Skeletal muscle tissue (tissue), 4 donors: ENCODE results near the gene NOXA1. TPM values are rescaled to one million over a fixed set of nuclear protein-coding genes. Genes with fewer than 3 reads are reported as not detected.
"Not testable (repeated sequence)": the region's sequence is repeated elsewhere in the genome, so short reads cannot be mapped to it uniquely, and the experiment has no call there.

Experiments used
- H3K27ac ChIP-seq: one replicate; pipeline ENCODE4 v1.7.0; 2013; ENCODE audit warnings: mild to moderate bottlenecking, low read depth, low read length, inconsistent platforms
- H3K27me3 ChIP-seq, 3 donors: one replicate each; pipeline ENCODE4 v1.7.0; 2013; ENCODE audit warnings: low read length in 3 of 3; ENCODE audit not compliant: control insufficient read depth in 3 of 3, insufficient read depth in 3 of 3
- H3K36me3 ChIP-seq, 3 donors: one replicate each; pipeline ENCODE4 v1.7.0; 2013; ENCODE audit warnings: low read length in 3 of 3; ENCODE audit not compliant: control insufficient read depth in 3 of 3, insufficient read depth in 3 of 3
- H3K4me1 ChIP-seq, 3 donors: one replicate each; pipeline ENCODE4 v1.7.0; 2013; ENCODE audit warnings: low read length in 3 of 3, mild to moderate bottlenecking in 3 of 3; ENCODE audit not compliant: control insufficient read depth in 3 of 3, insufficient read depth in 3 of 3
- H3K4me3 ChIP-seq, 3 donors: one replicate each; pipeline ENCODE4 v1.7.0; 2013; ENCODE audit warnings: low read length in 3 of 3
- H3K9ac ChIP-seq, 3 donors: one replicate each; pipeline ENCODE4 v1.7.0; 2013; ENCODE audit warnings: low read length in 3 of 3, mild to moderate bottlenecking in 3 of 3, moderate library complexity in 2 of 3, low read depth in 1 of 3
- H3K9me3 ChIP-seq, 3 donors: one replicate each; pipeline ENCODE4 v1.7.0; 2013; ENCODE audit warnings: low read length in 3 of 3; ENCODE audit not compliant: control insufficient read depth in 3 of 3
- total RNA-seq: library from RNA; depleted of rRNA; stranded (reverse); fragments of >200 nt; gene quantifications from one replicate; pipeline ENCODE4 v1.2.3, GENCODE V29; 2014
- donor health status: Osteomylitis.

The NOXA1 gene
- total RNA-seq, 1 donor from 2014 or later = 0.52 TPM

- Histone ChIP-seq H3K27ac (no peak overlapping the region), H3K9me3 (no peaks in the 10 kb centered on the region), H3K9ac (no peak overlapping the region), H3K27me3 (no peaks in the 10 kb centered on the region), H3K4me3 (no peak overlapping the region), H3K4me1 (no peaks in the 10 kb centered on the region), H3K36me3 (peaks cover 3 to 15% (median 10%) of the 10 kb centered on the region in 3 donors)
Observed at GRCh38 chr9:137465720-137466388, 42.7 kb downstream of the NOXA1 start.

GRCh38 chr9:137466389-137467085 lies 43.3 kb downstream of the NOXA1 start:
- not testable (repeated sequence) for H3K9ac ChIP-seq, H3K4me1 ChIP-seq, H3K9me3 ChIP-seq, H3K4me3 ChIP-seq, H3K27ac ChIP-seq, H3K27me3 ChIP-seq
- H3K36me3 ChIP-seq = peaks cover 3 to 15% (median 6%) of the 10 kb centered on the region in 3 donors

GRCh38 chr9:137467161-137467581 lies 44.0 kb downstream of the NOXA1 start:
- H3K27ac ChIP-seq = no peak overlapping the region
- H3K27me3 ChIP-seq = no peaks in the 10 kb centered on the region
- H3K9me3 ChIP-seq = no peaks in the 10 kb centered on the region
- H3K4me3 ChIP-seq = no peak overlapping the region
- no peak overlapping the region for H3K9ac ChIP-seq
- H3K36me3 ChIP-seq = peaks cover 3 to 15% (median 6%) of the 10 kb centered on the region in 3 donors
- H3K4me1 ChIP-seq = no peaks in the 10 kb centered on the region

GRCh38 chr9:137467896-137468295 lies 44.7 kb downstream of the NOXA1 start:
- no peak overlapping the region for H3K4me3 ChIP-seq
- no peaks in the 10 kb centered on the region for H3K4me1 ChIP-seq
- peaks cover 3 to 12% (median 6%) of the 10 kb centered on the region in 3 donors for H3K36me3 ChIP-seq
- H3K9me3 ChIP-seq = no peaks in the 10 kb centered on the region
- H3K27me3 ChIP-seq = no peaks in the 10 kb centered on the region
- H3K9ac ChIP-seq = no peak overlapping the region
- H3K27ac ChIP-seq = no peak overlapping the region

GRCh38 chr9:137470785-137471184 lies 47.6 kb downstream of the NOXA1 start:
- H3K4me3 ChIP-seq = no peak overlapping the region
- H3K27me3 ChIP-seq = no peaks in the 10 kb centered on the region
- H3K4me1 ChIP-seq = no peaks in the 10 kb centered on the region
- H3K9me3 ChIP-seq = peaks cover 0 to under 1% (median 0%) of the 10 kb centered on the region in 3 donors
- H3K27ac ChIP-seq = no peak overlapping the region
- no peak overlapping the region for H3K9ac ChIP-seq
- peaks cover 1 to 9% (median 5%) of the 10 kb centered on the region in 3 donors for H3K36me3 ChIP-seq

GRCh38 chr9:137474271-137474670 lies 51.1 kb downstream of the NOXA1 start:
- Histone ChIP-seq H3K27me3 (no peaks in the 10 kb centered on the region), H3K36me3 (peaks cover 4 to 12% (median 8%) of the 10 kb centered on the region in 3 donors), H3K9ac (no peak overlapping the region)

GRCh38 chr9:137475666-137476065 lies 52.5 kb downstream of the NOXA1 start:
- H3K4me1 ChIP-seq = peaks cover 0 to 2% (median 0%) of the 10 kb centered on the region in 3 donors
- no peaks in the 10 kb centered on the region for H3K27me3 ChIP-seq
- no peak overlapping the region for H3K9ac ChIP-seq
- peaks cover 8 to 18% (median 9%) of the 10 kb centered on the region in 3 donors for H3K36me3 ChIP-seq
- H3K27ac ChIP-seq = no peak overlapping the region
- peaks cover 0 to 8% (median 0%) of the 10 kb centered on the region in 3 donors for H3K9me3 ChIP-seq
- H3K4me3 ChIP-seq = no peak overlapping the region

More at GRCh38 chr9:137474271-137474670, 51.1 kb downstream of the NOXA1 start:
- no peak overlapping the region for H3K4me3 ChIP-seq
- H3K27ac ChIP-seq = no peak overlapping the region
- H3K4me1 ChIP-seq = peaks cover 0 to 2% (median 0%) of the 10 kb centered on the region in 3 donors
- H3K9me3 ChIP-seq = peaks cover 0 to 8% (median 0%) of the 10 kb centered on the region in 3 donors

- H3K36me3 ChIP-seq = peaks cover 8 to 23% (median 14%) of the 10 kb centered on the region in 3 donors
- H3K4me1 ChIP-seq = peaks cover 0 to 2% (median 1%) of the 10 kb centered on the region in 3 donors
- H3K9me3 ChIP-seq = peaks cover 0 to 8% (median 0%) of the 10 kb centered on the region in 3 donors
- H3K9ac ChIP-seq = no peak overlapping the region
- no peaks in the 10 kb centered on the region for H3K27me3 ChIP-seq
- H3K4me3 ChIP-seq = no peak overlapping the region
- H3K27ac ChIP-seq = no peak overlapping the region
Observed at GRCh38 chr9:137476856-137477255, 53.7 kb downstream of the NOXA1 start.

GRCh38 chr9:137477778-137478612 lies 54.8 kb downstream of the NOXA1 start:
- Histone ChIP-seq H3K4me1 (peaks cover 5 to 6% (median 5%) of the 10 kb centered on the region in 3 donors), H3K9me3 (peaks cover 0 to 8% (median 0%) of the 10 kb centered on the region in 3 donors), H3K27ac (no peak overlapping the region), H3K27me3 (no peaks in the 10 kb centered on the region), H3K4me3 (no peak overlapping the region), H3K9ac (no peak overlapping the region), H3K36me3 (peaks cover 8 to 23% (median 14%) of the 10 kb centered on the region in 3 donors)
